K562 (cell line): ENCODE data around the gene INSL3. TPM values are rescaled to one million over a fixed set of nuclear protein-coding genes. Genes with fewer than 3 reads are reported as not detected.

Source experiments
- CBX5 ChIP-seq: IDR thresholded peaks from 2 replicates; pipeline ENCODE4 v1.6.1; 2014; ENCODE audit warnings: low read depth, borderline replicate concordance
- DMBX1 ChIP-seq: fragments of 250-450 bp; sonication (Bioruptor Pico); IDR thresholded peaks from 2 replicates; pipeline ENCODE4 v1.8.0; 2022; ENCODE audit warnings: inconsistent platforms, mild to moderate bottlenecking, moderate library complexity, borderline replicate concordance
- GABPB2 ChIP-seq: fragments of 250-450 bp; sonication (Bioruptor Pico); conservative IDR thresholded peaks from 2 replicates; pipeline ENCODE4 v1.5.1; 2021; ENCODE audit warnings: mild to moderate bottlenecking
- KAT7 ChIP-seq: sonication (generic); formaldehyde crosslinking; IDR thresholded peaks from 2 replicates; pipeline ENCODE4 v1.8.0; 2022; ENCODE audit warnings: missing genetic modification reagents, mild to moderate bottlenecking, borderline replicate concordance
- NR2F6 ChIP-seq: fragments of 450-650 bp; formaldehyde crosslinking; IDR thresholded peaks from 2 replicates; pipeline ENCODE4 v1.4.0; 2020; ENCODE audit warnings: mild to moderate bottlenecking
- SIN3B ChIP-seq: fragments of 450-650 bp; IDR thresholded peaks from 2 replicates; pipeline ENCODE4 v1.6.1; 2017; ENCODE audit warnings: low read depth, mild to moderate bottlenecking, moderate library complexity
- SRSF3 ChIP-seq: fragments of 200-400 bp; formaldehyde crosslinking; IDR thresholded peaks from 2 replicates; pipeline ENCODE4 v1.6.1; 2016; ENCODE audit warnings: mild to moderate bottlenecking, low read length, moderate library complexity; ENCODE audit not compliant: insufficient read depth
- TCF7L2 ChIP-seq: fragments of 150-350 bp; IDR thresholded peaks from 2 replicates; pipeline ENCODE4 v1.6.1; 2016; ENCODE audit warnings: low read depth, mild to moderate bottlenecking, low read length, moderate library complexity
- polyA plus RNA-seq, 8 experiments: library from polyadenylated mRNA; depleted of rRNA in 4 of 8; stranded (reverse) in 5 of 8; unstranded in 3 of 8; fragments of >200 nt; fragmentation: Nextera tagmentation in 2 of 8; fragmentation: Illumina TruSeq in 1 of 8; extraction: Ambion mirVana in 2 of 8; extraction: Trizol in 1 of 8; gene quantifications; 2 replicates each; pipeline versions ENCODE4 v1.2.1 to v1.2.3, GENCODE V29; 2011 to 2014; ENCODE audit warnings: inconsistent platforms in 1 of 8, missing spikeins in 1 of 8
- total RNA-seq, 7 experiments: library from RNA; depleted of rRNA in 6 of 7; stranded (reverse); fragments of >200 nt in 6 of 7; fragmentation: Illumina TruSeq in 2 of 7; extraction: Trizol in 2 of 7; gene quantifications; 2 replicates each; pipeline versions ENCODE4 v1.2.1 to v1.2.3, GENCODE V29; 2011 to 2021; ENCODE audit warnings: low replicate concordance in 1 of 7
- TF ChIP-seq, protein P1 (sequence below): fragments of 450-650 bp; IDR thresholded peaks from 2 replicates; pipeline ENCODE4 v1.7.0; 2016; ENCODE audit warnings: borderline replicate concordance
- TF ChIP-seq, protein P2 (sequence below): fragments of 450-650 bp; formaldehyde crosslinking; IDR thresholded peaks from 2 replicates; pipeline ENCODE4 v1.4.0; 2020; ENCODE audit warnings: mild to moderate bottlenecking, moderate library complexity

Gene INSL3
- total and polyA plus RNA-seq, 9 of the 15 experiments (the other 6 are each of a cell fraction or from before 2014, with no cell fraction given): not detected

DNA sequence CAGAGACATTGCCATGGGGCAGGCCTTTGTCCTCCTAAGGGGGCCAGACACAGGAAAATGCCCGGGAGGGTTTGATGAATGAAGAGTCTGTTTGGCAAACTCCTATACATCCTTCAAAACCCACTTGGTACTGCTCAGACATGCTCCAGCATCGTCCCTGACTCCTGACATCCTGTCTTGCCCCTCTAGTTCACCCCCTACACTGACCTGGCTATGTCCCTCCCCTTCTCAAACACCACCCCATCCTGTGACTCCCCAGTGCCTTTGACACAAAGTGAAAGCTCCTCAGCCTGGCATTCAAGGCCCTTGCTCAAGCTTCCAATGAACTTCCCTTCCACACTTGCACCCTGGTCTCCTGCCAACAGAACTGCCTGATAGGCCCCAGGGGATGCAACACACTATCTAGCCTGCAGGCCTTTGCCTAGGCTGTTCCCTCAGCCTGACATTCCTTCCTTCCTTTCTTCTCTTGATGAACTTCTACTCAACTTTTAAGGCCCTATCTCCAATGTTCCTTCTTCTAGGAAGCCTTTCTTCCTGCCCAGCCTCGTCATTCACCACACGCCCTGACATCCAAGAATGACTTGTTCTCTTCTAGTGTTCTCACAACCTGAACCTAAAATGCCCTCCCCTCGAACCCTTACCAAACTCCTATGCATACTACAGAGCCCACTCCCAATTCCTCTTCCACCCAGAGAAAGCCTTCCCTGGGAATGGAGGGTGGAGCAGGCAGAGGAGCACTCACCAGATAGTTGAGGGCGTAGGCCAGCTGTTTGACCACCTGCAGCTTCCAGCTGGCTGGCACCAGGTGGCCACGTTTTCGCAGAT is 14.1 kb upstream of the INSL3 start (continued):
- TF ChIP-seq NR2F6 (CRISPR knock-in tag): no peak
- TF ChIP-seq, protein P1, sequence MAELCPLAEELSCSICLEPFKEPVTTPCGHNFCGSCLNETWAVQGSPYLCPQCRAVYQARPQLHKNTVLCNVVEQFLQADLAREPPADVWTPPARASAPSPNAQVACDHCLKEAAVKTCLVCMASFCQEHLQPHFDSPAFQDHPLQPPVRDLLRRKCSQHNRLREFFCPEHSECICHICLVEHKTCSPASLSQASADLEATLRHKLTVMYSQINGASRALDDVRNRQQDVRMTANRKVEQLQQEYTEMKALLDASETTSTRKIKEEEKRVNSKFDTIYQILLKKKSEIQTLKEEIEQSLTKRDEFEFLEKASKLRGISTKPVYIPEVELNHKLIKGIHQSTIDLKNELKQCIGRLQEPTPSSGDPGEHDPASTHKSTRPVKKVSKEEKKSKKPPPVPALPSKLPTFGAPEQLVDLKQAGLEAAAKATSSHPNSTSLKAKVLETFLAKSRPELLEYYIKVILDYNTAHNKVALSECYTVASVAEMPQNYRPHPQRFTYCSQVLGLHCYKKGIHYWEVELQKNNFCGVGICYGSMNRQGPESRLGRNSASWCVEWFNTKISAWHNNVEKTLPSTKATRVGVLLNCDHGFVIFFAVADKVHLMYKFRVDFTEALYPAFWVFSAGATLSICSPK: no peak
- TF ChIP-seq TCF7L2: no peak
- no peak for TF ChIP-seq KAT7 (CRISPR knock-in tag)
- TF ChIP-seq SRSF3: no peak
- TF ChIP-seq GABPB2 (CRISPR knock-in tag): no peak
- TF ChIP-seq, protein P2, sequence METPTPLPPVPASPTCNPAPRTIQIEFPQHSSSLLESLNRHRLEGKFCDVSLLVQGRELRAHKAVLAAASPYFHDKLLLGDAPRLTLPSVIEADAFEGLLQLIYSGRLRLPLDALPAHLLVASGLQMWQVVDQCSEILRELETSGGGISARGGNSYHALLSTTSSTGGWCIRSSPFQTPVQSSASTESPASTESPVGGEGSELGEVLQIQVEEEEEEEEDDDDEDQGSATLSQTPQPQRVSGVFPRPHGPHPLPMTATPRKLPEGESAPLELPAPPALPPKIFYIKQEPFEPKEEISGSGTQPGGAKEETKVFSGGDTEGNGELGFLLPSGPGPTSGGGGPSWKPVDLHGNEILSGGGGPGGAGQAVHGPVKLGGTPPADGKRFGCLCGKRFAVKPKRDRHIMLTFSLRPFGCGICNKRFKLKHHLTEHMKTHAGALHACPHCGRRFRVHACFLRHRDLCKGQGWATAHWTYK (CRISPR knock-in tag): no peak
- no peak for TF ChIP-seq SIN3B
- TF ChIP-seq DMBX1: no peak
- TF ChIP-seq CBX5: no peak
